ENCODE results near the gene HYAL3. TPM values are rescaled to one million over a fixed set of nuclear protein-coding genes. Genes with fewer than 3 reads are reported as not detected.
"Not testable (repeated sequence)": the region's sequence is repeated elsewhere in the genome, so short reads cannot be mapped to it uniquely, and the experiment has no call there.

The HYAL3 gene
- total RNA-seq, 1 experiment from 2014 or later, result 3.0 TPM

DNA sequence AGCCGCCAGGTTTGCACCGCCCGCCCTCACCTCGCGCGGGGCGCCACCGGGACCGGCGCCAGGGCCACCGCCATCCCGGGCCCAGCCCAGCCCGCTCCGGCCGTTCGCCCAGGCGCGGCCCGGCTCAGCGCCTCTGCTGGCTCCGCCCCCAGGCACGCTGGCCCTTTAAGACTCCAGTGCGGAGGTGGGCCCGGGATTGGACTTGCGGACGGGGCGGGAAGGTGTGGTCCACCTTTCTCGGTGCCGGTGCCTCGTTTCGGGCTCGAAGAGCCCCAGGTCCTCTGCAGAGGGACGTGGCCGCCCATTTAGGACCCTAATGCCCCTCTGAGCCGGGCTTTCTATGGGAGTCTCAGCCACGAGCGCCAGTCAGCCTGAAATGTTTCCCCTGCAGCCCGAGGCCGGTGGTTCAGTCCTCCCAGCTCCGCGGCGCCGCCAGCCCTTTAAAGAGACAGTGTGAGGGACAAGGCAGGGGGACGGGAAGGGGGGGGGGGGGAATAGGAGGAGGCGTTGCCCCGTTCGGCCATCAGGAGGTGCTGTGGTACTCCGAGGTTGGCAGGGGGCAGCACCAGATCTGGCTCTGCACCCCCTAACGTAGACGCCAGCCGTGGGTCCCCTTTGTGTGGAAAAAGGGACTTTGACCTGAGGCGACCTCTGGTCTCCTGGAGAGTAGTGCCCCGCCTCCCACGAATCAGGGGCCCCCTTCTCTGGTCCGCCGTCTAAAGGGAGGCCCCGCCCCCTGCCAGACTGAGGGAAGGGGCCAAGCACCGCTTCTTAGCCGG is 22.3 kb upstream of the HYAL3 start:
- Histone ChIP-seq H3K9me3 (no peaks in the 10 kb centered on the region), H3K4me3 (peak overlapping the region; percentile 69), H3K36me3 (no peaks in the 10 kb centered on the region; the same call in none of the 2 replicates), H3K27me3 (no peaks in the 10 kb centered on the region)
- peak; percentile 85 for DNase-seq

DNA sequence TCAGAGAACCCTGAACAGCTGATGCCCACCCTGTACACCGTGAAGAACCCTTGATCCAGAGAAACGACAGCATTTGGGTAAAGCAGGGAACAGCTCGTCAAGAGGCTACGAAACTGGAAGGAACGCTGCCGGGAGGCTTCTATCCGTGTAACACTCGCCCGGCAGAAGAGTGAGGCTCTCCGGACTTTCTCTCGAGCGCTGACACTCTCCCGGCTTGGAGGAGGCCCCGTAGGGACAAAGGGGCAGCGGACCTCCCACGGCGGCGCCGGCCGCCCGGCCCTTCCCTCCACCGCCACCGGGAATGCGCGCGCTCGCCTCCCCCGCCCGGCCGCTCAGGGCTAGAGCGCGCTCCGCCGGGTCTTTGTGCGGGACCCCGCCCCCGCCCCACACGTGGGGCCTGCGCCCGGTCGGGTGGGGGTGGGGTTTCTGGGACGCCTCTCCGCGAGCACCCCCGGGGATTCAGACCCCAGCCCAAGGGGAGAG is 21.7 kb upstream of the HYAL3 start:
- Histone ChIP-seq H3K4me3 (peak overlapping the region; percentile 69), H3K27me3 (no peaks in the 10 kb centered on the region), H3K36me3 (no peaks in the 10 kb centered on the region; the same call in none of the 2 replicates), H3K9me3 (no peaks in the 10 kb centered on the region)
- DNase-seq, result peak; percentile 64

DNA sequence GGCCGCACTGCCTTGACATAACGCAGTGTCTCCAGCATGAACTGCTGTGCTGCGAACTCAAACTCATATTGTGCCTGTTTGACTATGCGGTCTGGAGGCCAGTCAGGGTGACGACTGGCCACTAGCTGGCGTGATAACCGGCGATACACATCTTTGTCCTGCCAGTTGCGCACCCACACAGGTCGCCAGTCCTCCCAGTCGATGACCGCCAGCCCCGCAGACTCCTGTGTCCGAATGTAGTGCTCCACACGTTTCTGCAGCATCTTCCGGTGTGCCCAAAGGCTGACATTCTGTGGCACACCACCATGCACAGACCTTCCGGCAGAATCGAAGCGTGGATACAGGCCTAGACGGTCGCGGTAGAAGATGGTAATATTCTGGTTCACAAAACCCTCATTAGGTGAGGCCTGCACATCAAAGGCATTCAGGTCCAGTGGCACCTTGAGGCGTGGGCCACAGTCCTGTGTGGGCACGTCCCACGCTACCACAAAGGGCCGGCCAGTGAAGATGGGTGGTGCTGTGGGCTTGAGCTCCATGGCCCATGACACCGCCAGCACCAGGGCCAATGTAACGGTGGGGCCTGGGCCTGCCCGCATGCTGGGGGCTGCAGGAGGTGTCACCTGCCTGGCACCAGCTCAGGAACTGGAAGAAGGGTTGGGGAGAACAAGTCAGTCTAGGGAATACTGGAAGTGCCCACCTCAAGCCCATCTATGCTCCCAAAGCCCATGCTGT is 20.9 kb upstream of the HYAL3 start:
- H3K4me3 ChIP-seq, result peak overlapping the region; percentile 69
- DNase-seq, result no peak
- no peaks in the 10 kb centered on the region for H3K27me3 ChIP-seq
- no peaks in the 10 kb centered on the region for H3K9me3 ChIP-seq
- H3K36me3 ChIP-seq, result no peaks in the 10 kb centered on the region; the same call in none of the 2 replicates

DNA sequence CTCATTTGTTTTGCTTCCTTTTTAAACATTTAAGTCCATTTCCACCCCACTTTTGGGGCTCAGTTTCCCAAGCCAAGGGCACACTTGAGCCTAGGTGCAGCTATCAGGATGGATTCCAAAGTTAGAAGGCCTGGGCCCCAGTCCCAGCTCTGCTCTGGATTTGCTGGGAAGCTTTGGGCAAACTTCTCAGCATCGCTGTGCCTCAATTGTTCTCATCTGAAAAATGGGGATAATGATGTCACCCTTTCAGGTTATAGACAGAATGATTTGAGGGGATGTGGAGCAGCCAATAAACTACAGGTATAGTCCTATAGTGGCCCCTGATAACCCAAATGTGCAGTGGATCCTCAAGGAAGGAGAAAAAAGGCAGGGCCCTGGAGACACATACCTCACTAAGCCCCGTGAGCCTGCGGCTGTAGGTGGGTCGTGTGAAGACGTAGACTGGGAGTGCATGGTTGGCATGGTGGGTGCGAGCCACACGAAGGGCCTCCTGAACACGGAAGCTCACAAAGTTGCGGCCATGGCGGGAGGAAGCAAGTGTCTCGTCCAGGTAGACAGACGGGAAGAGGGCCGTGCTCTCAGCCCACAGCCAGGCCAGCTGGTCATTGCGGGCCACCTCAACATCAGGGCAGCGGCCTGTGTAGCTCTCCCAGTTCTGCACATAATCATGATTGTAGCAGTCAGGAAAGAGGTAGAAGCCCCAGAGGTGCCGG is 20.1 kb upstream of the HYAL3 start:
- no peaks in the 10 kb centered on the region for H3K27me3 ChIP-seq
- no peak for DNase-seq
- H3K4me3 ChIP-seq, result no peak overlapping the region
- H3K9me3 ChIP-seq, result no peaks in the 10 kb centered on the region
- no peaks in the 10 kb centered on the region; the same call in none of the 2 replicates for H3K36me3 ChIP-seq

DNA sequence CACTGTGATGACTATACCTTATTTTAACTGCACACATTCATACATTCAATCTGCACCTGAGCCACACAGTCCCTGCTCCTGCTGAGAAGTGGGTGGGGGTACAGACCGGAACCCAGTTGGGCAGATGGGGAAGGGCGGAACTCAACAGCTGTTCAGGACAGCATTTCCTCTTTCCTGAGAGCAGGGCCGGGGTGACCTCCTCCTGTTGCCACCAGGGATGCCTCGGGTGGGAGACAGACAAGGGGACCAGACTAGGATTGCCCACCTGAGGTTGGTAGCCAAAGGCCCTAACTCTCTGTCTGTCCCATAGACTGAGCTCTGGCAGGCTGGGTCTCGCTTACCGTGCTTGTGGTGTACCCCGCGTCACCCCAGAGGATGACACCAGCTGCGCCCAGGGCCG is 19.4 kb upstream of the HYAL3 start:
- Histone ChIP-seq H3K27me3 (no peaks in the 10 kb centered on the region), H3K9me3 (no peaks in the 10 kb centered on the region), H3K4me3 (no peak overlapping the region), H3K36me3 (no peaks in the 10 kb centered on the region; the same call in none of the 2 replicates)
- DNase-seq, result no peak

DNA sequence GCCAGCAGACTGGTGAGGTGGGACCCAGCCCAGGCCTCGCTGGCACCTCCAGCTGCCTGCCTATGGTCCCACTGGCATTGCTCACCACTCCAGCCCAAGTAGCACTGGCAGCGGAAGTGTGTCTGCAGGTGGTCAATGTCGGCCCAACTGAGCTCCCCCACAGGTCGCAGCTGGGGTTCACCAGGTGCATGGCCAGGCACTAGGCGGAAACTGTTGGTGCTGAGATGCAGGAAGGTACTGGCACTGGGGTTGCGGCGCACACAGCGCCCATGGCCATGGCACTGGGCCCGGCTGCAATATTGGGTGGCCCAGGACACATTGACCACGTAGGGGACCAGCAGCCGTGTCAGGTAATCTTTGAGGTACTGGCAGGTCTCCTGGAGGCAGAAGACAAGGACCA is 19.0 kb upstream of the HYAL3 start:
- Histone ChIP-seq H3K9me3 (no peaks in the 10 kb centered on the region), H3K27me3 (no peaks in the 10 kb centered on the region), H3K4me3 (no peak overlapping the region), H3K36me3 (no peaks in the 10 kb centered on the region; the same call in none of the 2 replicates)
- DNase-seq, result no peak

DNA sequence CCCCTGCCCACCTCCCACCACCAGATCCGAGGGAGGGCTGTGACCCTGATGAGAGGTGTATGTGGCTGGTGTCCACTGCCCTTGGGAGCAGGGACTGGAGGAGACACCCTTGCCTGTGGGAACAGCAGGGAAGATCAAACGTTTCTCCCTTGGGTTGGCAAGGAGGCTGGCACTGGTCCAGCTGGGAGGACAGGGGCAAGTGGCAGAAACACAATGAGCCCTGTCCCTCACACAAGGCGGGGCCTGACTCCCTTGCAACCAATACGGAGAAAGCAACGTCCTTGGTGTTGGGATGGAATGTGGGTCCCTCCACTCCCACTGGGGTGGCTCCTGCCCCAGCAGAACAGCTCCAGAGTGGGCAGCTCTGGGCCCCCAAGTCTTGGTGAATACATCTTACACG is 18.1 kb upstream of the HYAL3 start:
- no peaks in the 10 kb centered on the region for H3K9me3 ChIP-seq
- H3K4me3 ChIP-seq, result no peak overlapping the region
- no peaks in the 10 kb centered on the region; the same call in none of the 2 replicates for H3K36me3 ChIP-seq
- H3K27me3 ChIP-seq, result no peaks in the 10 kb centered on the region
- no peak for DNase-seq

DNA sequence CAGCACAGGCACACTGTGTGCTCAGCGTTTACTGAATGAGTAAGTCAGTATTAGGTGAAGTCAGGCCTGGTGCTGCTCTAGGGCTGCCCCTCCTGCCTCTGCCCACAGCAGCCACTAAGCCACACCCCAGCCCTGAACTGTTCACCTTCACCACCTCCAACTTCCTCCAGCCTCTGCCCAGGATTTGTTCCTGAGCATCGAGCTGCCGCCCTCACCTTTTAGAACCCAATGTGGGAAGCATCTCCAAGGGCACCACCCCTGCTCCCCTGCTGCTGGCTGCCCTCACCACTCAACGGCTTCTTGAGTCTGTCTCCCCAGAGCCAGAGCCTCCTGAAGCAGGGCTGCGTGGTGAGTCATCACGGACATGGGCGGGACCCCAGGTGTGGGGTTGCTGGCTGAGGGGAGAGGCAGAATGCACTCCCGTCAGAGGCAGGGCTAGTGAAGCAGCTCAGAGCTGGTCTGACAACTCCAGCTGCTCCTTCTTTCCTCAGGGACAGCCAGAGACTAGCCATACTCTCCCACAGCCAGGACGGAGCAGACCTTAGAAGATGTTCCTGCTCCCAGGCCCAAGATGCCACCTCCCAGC is 17.5 kb upstream of the HYAL3 start:
- H3K36me3 ChIP-seq, result no peaks in the 10 kb centered on the region; the same call in none of the 2 replicates
- H3K9me3 ChIP-seq, result no peaks in the 10 kb centered on the region
- no peak overlapping the region for H3K4me3 ChIP-seq
- no peaks in the 10 kb centered on the region for H3K27me3 ChIP-seq
- no peak for DNase-seq

DNA sequence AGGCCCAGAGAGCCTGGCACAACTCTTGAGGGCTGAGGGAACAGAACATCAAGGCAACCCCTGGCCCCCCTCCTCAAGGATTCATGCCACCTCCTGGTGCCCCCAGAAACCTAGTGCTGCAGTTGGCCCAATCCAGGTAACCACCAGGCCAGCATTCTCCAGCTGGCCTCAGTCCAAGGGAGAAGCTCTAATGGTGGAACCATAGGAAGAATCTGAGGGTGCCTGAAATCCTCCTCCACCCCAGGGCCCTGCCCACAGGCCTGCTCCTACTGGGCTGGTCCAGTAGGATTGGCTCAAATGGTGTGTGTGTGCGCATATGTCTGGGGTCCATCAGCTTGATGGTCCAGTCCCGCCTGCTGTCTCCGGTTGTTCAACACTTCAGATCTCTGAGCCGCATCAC is 15.6 kb upstream of the HYAL3 start:
- H3K36me3 ChIP-seq, result no peaks in the 10 kb centered on the region; the same call in none of the 2 replicates
- H3K27me3 ChIP-seq, result no peaks in the 10 kb centered on the region
- H3K9me3 ChIP-seq, result no peaks in the 10 kb centered on the region
- no peak for DNase-seq
- H3K4me3 ChIP-seq, result no peak overlapping the region

DNA sequence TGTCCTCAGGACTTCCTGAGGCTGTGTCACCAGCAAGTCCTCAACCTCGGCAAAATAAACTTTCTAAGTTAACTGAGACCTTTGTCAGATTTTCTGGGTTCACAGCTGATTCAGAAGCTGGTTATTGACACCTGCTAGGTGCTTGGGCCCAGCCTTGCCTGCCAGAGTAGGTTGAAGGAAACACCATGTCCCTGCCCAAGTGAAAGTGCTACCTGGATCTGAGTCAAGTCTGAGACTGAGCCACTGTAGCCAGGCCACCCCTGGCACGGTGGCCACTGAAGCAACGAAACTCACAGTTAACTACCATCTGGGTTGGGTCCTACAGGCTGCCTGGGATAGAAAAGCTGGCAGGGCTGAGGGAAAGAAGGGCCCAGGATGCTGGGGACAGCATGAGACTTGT is 15.1 kb upstream of the HYAL3 start:
- no peaks in the 10 kb centered on the region for H3K9me3 ChIP-seq
- H3K27me3 ChIP-seq, result no peaks in the 10 kb centered on the region
- no peaks in the 10 kb centered on the region; the same call in none of the 2 replicates for H3K36me3 ChIP-seq
- no peak for DNase-seq
- H3K4me3 ChIP-seq, result no peak overlapping the region

DNA sequence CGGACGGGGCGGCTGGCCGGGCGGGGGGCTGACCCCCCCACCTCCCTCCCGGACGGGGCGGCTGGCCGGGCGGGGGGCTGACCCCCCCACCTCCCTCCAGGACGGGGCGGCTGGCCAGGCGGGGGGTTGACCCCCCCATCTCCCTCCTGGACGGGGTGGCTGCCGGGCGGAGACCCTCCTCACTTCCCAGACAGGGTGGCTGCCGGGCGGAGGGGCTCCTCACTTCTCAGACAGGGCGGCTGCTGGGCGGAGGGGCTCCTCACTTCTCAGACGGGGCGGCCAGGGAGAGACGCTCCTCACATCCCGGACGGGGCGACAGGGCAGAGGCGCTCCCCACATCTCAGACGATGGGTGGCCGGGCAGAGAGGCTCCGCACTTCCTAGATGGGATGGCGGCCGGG is 12.8 kb upstream of the HYAL3 start:
- H3K36me3 ChIP-seq, H3K27me3 ChIP-seq, H3K4me3 ChIP-seq, DNase-seq, H3K9me3 ChIP-seq: not testable (repeated sequence)

DNA sequence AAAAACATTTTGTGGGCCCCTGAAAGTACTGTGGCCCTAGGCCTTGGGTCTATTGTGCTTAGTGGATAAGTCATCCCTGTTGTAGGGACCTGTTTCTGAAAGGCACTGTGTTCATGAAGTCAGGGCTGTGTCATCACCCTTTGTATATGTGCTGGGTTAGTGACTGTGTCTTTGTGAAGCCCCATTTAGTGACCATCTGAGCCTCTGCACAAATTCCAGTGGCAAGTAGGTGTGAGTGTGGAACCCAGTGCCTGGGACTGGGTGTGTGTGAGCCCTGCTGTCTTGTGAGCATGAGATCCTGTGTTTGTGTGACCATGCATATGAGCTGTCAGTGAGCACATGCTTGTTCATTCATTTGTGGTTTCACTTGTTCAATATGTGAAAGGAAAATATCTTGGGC is 5.4 kb upstream of the HYAL3 start:
- DNase-seq, result no peak
- no peaks in the 10 kb centered on the region for H3K9me3 ChIP-seq
- H3K27me3 ChIP-seq, result no peaks in the 10 kb centered on the region

DNA sequence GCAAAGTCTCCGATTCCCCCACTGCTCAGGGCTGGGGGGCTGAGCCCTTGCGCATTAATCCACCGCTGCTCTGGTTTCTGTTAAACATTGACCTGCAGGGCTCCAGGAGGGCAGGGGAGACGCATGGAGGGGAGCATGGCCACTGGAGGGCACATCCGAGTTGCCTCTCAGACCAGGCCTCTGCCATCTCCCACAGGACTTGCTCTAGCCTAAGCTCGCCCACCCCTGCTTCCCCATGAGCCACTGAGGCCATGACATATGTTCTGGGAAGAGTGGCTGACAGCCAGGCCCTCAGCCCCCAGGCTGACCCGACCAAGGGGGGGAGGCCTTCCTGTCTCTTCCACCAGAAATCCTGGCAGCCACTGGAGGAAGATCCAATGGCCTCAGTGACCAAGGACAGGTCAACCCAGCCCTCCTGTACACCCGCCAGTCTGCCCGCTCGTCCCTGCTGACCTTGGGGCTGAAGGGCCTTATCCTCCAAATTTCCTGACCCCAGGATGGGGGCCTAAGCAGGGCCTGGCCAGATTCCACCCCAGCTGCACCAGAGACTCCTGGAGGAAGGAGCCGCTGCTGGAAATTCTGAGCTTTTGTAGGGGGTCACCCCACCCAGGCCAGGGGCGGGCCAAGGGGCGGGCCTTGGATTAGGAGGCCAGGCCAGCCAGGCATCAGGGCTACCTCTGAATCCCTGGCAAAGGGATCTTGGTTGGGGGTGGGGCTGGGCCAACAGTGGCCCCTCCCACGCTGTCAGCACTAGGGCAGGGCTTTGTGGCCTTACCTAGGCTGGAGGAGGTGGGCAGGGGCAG is 4.0 kb upstream of the HYAL3 start, which contains the start of gene HYAL1:
Gene HYAL1, minus strand, starts transcription at position 562 of the 803 bp plus-strand sequence. CDS start 618 bp downstream, outside the sequence.
- H3K9me3 ChIP-seq, result no peaks in the 10 kb centered on the region
- H3K27me3 ChIP-seq, result no peaks in the 10 kb centered on the region
- no peaks in the 10 kb centered on the region for H3K36me3 ChIP-seq
- H3K4me3 ChIP-seq, result no peak within 1 kb of the TSS
- DNase-seq, result no peak

More for the DNA sequence above, 5.4 kb upstream of the HYAL3 start:
- Histone ChIP-seq H3K4me3 (no peak overlapping the region), H3K36me3 (no peaks in the 10 kb centered on the region)

DNA sequence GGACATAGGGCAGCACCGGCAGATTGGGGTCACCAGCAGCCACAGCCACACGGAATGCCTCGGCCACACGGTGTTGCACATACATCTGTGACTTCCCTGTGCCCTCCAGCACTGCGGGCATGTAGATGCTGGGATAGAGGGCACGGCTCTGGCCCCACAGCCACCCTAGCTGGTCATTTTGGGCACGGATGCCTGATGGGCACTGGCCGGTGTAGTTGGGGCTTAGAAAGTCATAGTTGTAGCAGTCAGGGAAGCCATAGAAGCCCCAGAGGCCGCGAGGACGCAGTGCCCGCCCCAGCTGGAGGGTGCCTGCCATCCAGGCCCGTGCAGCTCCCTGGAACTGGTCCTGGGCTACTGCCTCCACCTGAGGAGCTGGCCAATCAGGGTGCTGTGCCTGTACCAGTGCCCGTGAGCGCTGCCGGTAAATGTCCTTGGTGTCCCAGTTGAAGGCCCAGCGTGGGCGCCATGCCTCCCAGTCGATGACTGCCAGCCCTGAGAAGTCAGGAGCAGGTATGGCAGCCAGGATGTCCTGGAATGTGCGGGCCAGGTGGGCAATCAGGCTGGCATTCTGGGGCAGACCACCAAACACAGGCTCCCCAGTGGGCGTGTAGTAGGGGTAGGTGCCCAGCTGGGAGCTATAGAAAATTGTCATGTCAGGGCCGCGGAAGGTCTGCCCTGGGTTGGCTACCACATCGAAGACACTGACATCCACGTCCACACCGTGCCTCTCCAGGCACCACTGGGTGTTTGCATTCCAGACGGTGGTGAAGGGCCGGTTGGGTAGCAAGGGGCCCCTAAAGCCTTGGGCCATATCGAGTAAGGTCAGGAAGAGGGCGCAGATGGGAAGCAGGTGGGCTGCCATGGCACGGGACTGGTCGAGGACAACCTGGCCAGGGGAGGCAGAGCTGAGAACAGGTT is 3.1 kb upstream of the HYAL3 start:
- Histone ChIP-seq H3K4me3 (no peak overlapping the region), H3K36me3 (no peaks in the 10 kb centered on the region), H3K27me3 (no peaks in the 10 kb centered on the region), H3K9me3 (no peaks in the 10 kb centered on the region)
- DNase-seq, result no peak

DNA sequence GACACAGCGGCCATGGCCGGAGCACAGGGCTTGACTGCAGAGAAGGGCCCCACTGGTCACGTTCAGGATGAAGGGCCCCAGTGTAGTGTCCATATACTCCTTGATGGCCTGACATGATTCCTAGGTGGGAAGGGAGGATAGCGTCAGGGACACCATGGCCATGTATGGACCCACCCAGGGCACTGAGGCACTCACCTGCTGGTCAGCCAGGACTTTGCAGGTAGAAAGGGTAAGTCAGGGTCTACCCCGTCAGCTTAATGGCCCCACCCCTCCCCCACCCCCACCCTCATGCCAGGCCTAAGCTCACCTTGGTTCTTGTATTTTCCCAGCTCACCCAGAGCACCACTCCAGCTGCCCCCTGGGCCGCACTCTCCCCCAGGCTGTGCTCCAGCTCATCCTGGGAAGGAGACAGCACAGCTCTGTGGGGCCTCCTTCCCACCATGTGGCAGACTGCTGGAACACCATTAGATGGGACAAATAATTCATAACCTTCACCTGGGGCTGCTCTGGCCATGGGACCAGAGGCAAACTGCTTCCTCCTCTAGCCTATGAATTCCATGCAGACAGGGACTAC is 1.6 kb upstream of the HYAL3 start:
- no peak overlapping the region for H3K4me3 ChIP-seq
- no peak for DNase-seq
- no peaks in the 10 kb centered on the region for H3K9me3 ChIP-seq
- H3K36me3 ChIP-seq, result no peaks in the 10 kb centered on the region
- no peaks in the 10 kb centered on the region for H3K27me3 ChIP-seq
